HepG2 (cell line): ENCODE data around the gene MAPK9. TPM values are rescaled to one million over a fixed set of nuclear protein-coding genes. Genes with fewer than 3 reads are reported as not detected.

ENCODE experiments used
- GPN1 ChIP-seq: sonication (generic); formaldehyde crosslinking; IDR thresholded peaks from 2 replicates; pipeline ENCODE4 v1.5.1; 2020; ENCODE audit warnings: missing genetic modification reagents, borderline replicate concordance
- NR2F6 ChIP-seq, 2 experiments: IDR thresholded peaks; 2 replicates each; pipeline ENCODE4 v1.6.1; 2016; ENCODE audit warnings: antibody characterized with exemption in 1 of 2, mild to moderate bottlenecking in 1 of 2
- YEATS2 ChIP-seq: sonication (generic); formaldehyde crosslinking; IDR thresholded peaks from 2 replicates; pipeline ENCODE4 v1.4.0; 2020; ENCODE audit warnings: missing genetic modification reagents, borderline replicate concordance
- ZNF431 ChIP-seq: sonication (generic); formaldehyde crosslinking; IDR thresholded peaks from 2 replicates; pipeline ENCODE4 v1.9.0; 2022; ENCODE audit warnings: missing genetic modification reagents, low read depth, mild to moderate bottlenecking, borderline replicate concordance
- polyA plus RNA-seq, 8 experiments: library from polyadenylated mRNA; depleted of rRNA in 3 of 8; stranded (reverse) in 7 of 8; unstranded in 1 of 8; fragments of >200 nt; fragmentation: Illumina TruSeq in 4 of 8; extraction: Trizol in 4 of 8; gene quantifications; 2 replicates each; pipeline versions ENCODE4 v1.2.1 to v1.2.3, GENCODE V29; 2011 to 2016; ENCODE audit warnings: low read depth in 4 of 8, missing spikeins in 1 of 8, mixed read lengths in 1 of 8; ENCODE audit not compliant: insufficient read depth in 1 of 8
- total RNA-seq, 5 experiments: library from RNA; depleted of rRNA; stranded (reverse); fragments of >200 nt; fragmentation: Illumina TruSeq; extraction: Trizol; gene quantifications; 2 replicates each; pipeline ENCODE4 v1.2.3, GENCODE V29; 2016; ENCODE audit warnings: low read depth in 1 of 5
- TF ChIP-seq, protein P1 (sequence below): sonication (generic); formaldehyde crosslinking; IDR thresholded peaks from 2 replicates; pipeline ENCODE4 v1.4.0; 2020; ENCODE audit warnings: missing genetic modification reagents, borderline replicate concordance
- TF ChIP-seq, protein P2 (sequence below): IDR thresholded peaks from 2 replicates; pipeline ENCODE4 v1.6.1; 2016; ENCODE audit warnings: missing biosample characterization, missing genetic modification reagents, low read depth
- TF ChIP-seq, protein P3 (sequence below): sonication (generic); formaldehyde crosslinking; conservative IDR thresholded peaks from 2 replicates; pipeline ENCODE4 v1.8.0; 2022; ENCODE audit warnings: mild to moderate bottlenecking, moderate library complexity, missing genetic modification reagents
- TF ChIP-seq, protein P4 (sequence below): sonication (generic); formaldehyde crosslinking; IDR thresholded peaks from 2 replicates; pipeline ENCODE4 v1.5.0; 2020; ENCODE audit warnings: mild to moderate bottlenecking, missing genetic modification reagents

The MAPK9 gene
- total and polyA plus RNA-seq, 2 of the 13 experiments (the other 11 are each of a cell fraction or from before 2014, with no cell fraction given): 30.1 to 56.1 TPM

DNA sequence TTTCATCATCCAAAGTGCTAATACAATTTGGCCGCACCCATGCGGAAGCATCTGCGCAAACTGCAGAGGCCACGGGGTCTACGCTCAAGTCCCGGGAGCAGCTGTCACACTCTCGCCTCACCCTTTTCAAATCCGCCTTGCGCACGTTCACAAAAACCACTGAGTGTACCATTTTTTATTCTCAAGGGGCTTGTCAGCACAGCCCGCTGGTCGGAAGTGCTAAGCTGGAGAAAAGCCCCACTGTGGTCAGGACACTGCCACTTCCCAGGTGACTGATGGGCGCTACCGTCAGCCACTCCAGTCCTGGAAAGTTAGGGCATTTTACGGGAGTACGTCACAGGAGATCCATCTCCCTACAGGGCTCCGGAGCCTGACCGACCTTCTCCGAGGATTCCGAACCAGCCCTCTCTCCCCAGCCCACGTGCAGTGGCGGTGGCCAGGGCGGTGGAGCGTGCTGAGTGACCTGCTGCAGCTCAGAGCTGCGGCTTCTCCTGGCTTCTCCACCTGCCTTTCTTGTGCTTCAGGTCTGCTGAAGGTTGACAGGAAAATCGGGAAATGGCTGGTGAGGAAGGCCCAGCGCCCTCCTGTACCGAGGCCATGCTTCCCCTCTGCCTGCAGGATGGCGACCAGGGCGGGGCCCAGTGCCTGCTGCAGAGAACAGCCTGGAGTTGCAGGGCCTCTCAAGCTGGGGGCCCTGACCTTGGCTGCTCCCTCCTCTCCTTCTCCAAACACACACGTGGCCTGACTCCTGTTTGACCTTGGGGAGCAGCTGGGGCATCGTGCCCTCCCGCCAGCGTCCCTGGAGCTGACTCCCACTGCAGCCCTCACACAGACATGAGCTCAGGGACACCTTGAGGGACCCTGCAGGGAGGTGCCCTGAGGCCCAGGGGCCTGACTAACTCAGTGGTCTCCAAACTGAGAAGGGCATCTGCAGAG lies 97.2 kb downstream of the MAPK9 start (continued):
- TF ChIP-seq, protein P1, sequence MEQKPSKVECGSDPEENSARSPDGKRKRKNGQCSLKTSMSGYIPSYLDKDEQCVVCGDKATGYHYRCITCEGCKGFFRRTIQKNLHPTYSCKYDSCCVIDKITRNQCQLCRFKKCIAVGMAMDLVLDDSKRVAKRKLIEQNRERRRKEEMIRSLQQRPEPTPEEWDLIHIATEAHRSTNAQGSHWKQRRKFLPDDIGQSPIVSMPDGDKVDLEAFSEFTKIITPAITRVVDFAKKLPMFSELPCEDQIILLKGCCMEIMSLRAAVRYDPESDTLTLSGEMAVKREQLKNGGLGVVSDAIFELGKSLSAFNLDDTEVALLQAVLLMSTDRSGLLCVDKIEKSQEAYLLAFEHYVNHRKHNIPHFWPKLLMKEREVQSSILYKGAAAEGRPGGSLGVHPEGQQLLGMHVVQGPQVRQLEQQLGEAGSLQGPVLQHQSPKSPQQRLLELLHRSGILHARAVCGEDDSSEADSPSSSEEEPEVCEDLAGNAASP: peak; percentile 45; the same call in 1 of the 2 replicates
- TF ChIP-seq, protein P2, sequence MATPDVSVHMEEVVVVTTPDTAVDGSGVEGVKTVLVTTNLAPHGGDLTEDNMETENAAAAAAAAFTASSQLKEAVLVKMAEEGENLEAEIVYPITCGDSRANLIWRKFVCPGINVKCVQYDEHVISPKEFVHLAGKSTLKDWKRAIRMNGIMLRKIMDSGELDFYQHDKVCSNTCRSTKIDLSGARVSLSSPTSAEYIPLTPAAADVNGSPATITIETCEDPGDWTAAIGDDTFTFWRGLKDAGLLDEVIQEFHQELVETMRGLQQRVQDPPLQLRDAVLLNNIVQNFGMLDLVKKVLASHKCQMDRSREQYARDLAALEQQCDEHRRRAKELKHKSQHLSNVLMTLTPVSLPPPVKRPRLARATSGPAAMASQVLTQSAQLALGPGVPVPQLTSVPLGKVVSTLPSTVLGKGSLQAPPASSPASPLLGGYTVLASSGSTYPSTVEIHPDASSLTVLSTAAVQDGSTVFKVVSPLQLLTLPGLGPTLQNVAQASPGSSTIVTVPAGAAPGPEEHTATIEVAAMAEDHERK (CRISPR knock-in tag): no peak
- TF ChIP-seq NR2F6 (IDR thresholded peaks at IDR 0.05) (no peak), NR2F6 (CRISPR knock-in tag; IDR thresholded peaks at IDR 0.05) (0 out of 2 replicates have a peak, but pooled peaks have one; percentile 19), GPN1 (CRISPR knock-in tag) (no peak), YEATS2 (CRISPR knock-in tag) (no peak), ZNF431 (no peak)
- TF ChIP-seq, protein P3, sequence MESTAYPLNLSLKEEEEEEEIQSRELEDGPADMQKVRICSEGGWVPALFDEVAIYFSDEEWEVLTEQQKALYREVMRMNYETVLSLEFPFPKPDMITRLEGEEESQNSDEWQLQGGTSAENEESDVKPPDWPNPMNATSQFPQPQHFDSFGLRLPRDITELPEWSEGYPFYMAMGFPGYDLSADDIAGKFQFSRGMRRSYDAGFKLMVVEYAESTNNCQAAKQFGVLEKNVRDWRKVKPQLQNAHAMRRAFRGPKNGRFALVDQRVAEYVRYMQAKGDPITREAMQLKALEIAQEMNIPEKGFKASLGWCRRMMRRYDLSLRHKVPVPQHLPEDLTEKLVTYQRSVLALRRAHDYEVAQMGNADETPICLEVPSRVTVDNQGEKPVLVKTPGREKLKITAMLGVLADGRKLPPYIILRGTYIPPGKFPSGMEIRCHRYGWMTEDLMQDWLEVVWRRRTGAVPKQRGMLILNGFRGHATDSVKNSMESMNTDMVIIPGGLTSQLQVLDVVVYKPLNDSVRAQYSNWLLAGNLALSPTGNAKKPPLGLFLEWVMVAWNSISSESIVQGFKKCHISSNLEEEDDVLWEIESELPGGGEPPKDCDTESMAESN: no peak
- TF ChIP-seq, protein P4, sequence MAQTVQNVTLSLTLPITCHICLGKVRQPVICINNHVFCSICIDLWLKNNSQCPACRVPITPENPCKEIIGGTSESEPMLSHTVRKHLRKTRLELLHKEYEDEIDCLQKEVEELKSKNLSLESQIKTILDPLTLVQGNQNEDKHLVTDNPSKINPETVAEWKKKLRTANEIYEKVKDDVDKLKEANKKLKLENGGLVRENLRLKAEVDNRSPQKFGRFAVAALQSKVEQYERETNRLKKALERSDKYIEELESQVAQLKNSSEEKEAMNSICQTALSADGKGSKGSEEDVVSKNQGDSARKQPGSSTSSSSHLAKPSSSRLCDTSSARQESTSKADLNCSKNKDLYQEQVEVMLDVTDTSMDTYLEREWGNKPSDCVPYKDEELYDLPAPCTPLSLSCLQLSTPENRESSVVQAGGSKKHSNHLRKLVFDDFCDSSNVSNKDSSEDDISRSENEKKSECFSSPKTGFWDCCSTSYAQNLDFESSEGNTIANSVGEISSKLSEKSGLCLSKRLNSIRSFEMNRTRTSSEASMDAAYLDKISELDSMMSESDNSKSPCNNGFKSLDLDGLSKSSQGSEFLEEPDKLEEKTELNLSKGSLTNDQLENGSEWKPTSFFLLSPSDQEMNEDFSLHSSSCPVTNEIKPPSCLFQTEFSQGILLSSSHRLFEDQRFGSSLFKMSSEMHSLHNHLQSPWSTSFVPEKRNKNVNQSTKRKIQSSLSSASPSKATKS: no peak
